Testis (tissue), 2 donors: Measurements from ENCODE around the gene DENND1A.

Experiments used
- POLR2A ChIP-seq: fragments of 450-650 bp; IDR thresholded peaks from one replicate; pipeline ENCODE4 v1.6.1; 2017; ENCODE audit warnings: antibody characterized with exemption, mild to moderate bottlenecking, moderate library complexity
- TF ChIP-seq, protein P1 (sequence below), 3 experiments: fragments of 450-650 bp in 2 of 3; fragments of 200-600 bp in 1 of 3; sonication (generic) in 1 of 3; IDR thresholded peaks; one replicate each; pipeline ENCODE4 v1.5.1; 2016 to 2019; ENCODE audit warnings: antibody characterized with exemption in 3 of 3, mild to moderate bottlenecking in 2 of 3, moderate library complexity in 1 of 3

GRCh38 chr9:123523845-123524244 is 406.1 kb downstream of the DENND1A start:
- TF ChIP-seq, protein P1, sequence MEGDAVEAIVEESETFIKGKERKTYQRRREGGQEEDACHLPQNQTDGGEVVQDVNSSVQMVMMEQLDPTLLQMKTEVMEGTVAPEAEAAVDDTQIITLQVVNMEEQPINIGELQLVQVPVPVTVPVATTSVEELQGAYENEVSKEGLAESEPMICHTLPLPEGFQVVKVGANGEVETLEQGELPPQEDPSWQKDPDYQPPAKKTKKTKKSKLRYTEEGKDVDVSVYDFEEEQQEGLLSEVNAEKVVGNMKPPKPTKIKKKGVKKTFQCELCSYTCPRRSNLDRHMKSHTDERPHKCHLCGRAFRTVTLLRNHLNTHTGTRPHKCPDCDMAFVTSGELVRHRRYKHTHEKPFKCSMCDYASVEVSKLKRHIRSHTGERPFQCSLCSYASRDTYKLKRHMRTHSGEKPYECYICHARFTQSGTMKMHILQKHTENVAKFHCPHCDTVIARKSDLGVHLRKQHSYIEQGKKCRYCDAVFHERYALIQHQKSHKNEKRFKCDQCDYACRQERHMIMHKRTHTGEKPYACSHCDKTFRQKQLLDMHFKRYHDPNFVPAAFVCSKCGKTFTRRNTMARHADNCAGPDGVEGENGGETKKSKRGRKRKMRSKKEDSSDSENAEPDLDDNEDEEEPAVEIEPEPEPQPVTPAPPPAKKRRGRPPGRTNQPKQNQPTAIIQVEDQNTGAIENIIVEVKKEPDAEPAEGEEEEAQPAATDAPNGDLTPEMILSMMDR (IDR thresholded peaks at IDR 0.05), result no peak
- no peak for TF ChIP-seq POLR2A
